IPS DF 6.9 (cell line): ENCODE data around the gene MACF1.

Experiments
- DNase-seq: peaks from one replicate; pipeline ENCODE4 v3.0.0-alpha.2; 2013; ENCODE audit warnings: low read depth, low spot score
- H3K27ac ChIP-seq: one replicate; pipeline ENCODE4 v1.5.1; 2013; ENCODE audit warnings: low read length, control low read depth
- H3K27me3 ChIP-seq: 2 replicates; pipeline ENCODE4 v1.6.1; 2013; ENCODE audit warnings: mild to moderate bottlenecking, low read length; ENCODE audit not compliant: control insufficient read depth, insufficient read depth
- H3K36me3 ChIP-seq: 2 replicates; pipeline ENCODE4 v1.6.1; 2013; ENCODE audit warnings: low read length; ENCODE audit not compliant: control insufficient read depth, insufficient read depth
- H3K4me1 ChIP-seq: 2 replicates; pipeline ENCODE4 v1.6.1; 2013; ENCODE audit warnings: low read length; ENCODE audit not compliant: control insufficient read depth, insufficient read depth
- H3K4me3 ChIP-seq: 2 replicates; pipeline ENCODE4 v1.5.1; 2013; ENCODE audit warnings: mild to moderate bottlenecking, low read length
- H3K9me3 ChIP-seq: 2 replicates; pipeline ENCODE4 v1.6.1; 2013; ENCODE audit warnings: low read length, inconsistent platforms; ENCODE audit not compliant: control insufficient read depth, insufficient read depth
- WGBS: extraction: QIAGEN DNeasy Blood & Tissue Kit; methylation state at CpG from one replicate; pipeline ENCODE4 v1.1.7; 2013; ENCODE audit warnings: mixed read lengths, missing lambda C conversion rate; ENCODE audit not compliant: insufficient read length, insufficient coverage; 5-methylcytosine and 5-hydroxymethylcytosine counted together

The MACF1 gene

DNA sequence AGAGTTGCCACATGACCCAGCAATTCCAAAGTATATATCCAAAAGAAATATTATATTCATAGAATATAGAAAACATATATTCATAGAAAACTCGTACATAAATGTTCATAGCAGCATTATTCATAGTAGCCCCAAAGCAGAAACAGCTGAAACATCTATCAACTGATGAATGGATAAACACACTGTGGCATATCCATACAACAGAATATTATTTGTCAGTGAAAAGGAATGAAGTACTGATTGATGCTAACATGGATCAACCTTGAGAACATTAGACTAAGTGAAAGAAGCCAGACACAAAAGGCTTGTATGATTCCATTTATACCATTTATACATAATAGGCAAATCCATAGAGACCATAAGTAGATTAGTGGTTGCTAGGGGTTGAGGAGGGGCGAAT, 21.7 kb upstream of the MACF1 start:
- no peaks in the 10 kb centered on the region for H3K36me3 ChIP-seq
- H3K27me3 ChIP-seq = no peaks in the 10 kb centered on the region
- H3K27ac ChIP-seq = no peak overlapping the region
- no peak for DNase-seq
- H3K4me1 ChIP-seq = peaks cover 8% of the 10 kb centered on the region; the same call in 1 of the 2 replicates
- H3K9me3 ChIP-seq = no peaks in the 10 kb centered on the region
- no CpG with 5 or more reads among the region's 2 CpGs for WGBS
- no peak overlapping the region for H3K4me3 ChIP-seq

DNA sequence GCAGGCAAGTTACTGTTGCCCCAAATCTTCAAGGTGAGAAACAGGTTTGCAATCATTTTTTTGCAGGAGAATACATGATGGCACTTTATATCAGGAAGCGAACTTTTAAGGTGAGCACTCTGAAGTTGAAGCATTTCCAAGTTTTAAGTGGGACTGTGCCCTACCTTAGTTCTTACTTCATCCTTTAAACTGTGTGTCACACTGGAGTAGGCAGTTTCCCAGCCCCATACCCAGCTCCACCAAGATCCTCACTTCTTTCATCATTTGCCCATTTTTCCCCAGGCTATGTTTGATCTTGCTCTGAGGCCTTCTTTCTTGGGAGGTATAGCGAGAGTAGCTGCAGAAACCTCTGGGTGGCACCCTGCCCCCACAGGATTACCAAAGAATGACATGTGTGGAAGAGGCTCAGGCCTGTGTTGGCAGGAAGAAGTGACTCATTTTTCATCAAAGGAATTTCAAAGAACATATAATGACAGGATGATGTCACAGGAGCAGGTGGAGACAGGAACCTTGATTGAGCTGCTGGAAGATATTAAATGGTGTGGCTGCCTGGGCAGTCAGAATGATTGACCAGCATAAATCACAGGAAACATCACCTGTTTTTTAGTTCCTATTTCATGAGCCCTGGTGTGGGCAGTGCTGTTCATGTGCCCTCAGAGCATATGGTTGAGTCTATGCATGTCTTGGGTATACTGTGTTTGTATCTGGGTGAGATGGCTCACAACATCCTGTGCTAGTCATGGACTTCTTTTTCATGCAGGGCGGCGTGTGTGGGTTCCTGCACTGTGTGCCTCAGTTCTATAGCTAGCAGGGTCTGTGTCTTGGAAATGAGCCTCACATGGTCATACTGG, 20.8 kb upstream of the MACF1 start:
- WGBS = no CpG with 5 or more reads among the region's 4 CpGs

DNA sequence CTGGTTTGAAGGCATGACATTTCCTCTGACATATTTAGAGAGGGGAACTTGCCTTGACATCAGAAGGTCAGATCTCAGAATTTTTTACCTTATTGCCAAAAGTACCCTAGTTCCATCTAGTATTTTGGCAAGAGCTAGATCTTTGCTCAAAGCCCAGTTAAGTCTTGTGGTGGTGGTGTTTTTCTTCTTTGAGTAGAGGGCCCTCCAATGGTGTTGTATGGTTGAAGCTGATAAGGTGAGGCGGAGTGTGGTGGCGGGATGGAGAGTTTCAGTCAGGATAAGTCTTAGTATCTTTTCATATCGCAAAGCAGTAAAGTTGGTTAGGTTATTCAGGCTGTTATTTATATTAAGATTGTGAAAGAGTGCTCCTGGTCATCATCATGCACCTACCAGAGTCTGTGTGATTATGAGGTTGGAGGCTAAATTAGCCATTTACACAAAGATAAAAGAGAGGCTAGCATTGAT, 20.1 kb upstream of the MACF1 start:
- no peaks in the 10 kb centered on the region for H3K36me3 ChIP-seq
- no CpG with 5 or more reads among the region's 3 CpGs for WGBS
- DNase-seq = no peak
- H3K4me3 ChIP-seq = no peak overlapping the region
- H3K9me3 ChIP-seq = no peaks in the 10 kb centered on the region
- no peak overlapping the region for H3K27ac ChIP-seq
- H3K27me3 ChIP-seq = no peaks in the 10 kb centered on the region
- H3K4me1 ChIP-seq = peaks cover 7% of the 10 kb centered on the region; the same call in 1 of the 2 replicates

More for the DNA sequence above, 20.8 kb upstream of the MACF1 start:
- H3K9me3 ChIP-seq = no peaks in the 10 kb centered on the region
- H3K27ac ChIP-seq = no peak overlapping the region
- no peak for DNase-seq
- H3K36me3 ChIP-seq = no peaks in the 10 kb centered on the region
- H3K4me3 ChIP-seq = no peak overlapping the region
- peaks cover 7% of the 10 kb centered on the region; the same call in 1 of the 2 replicates for H3K4me1 ChIP-seq
- H3K27me3 ChIP-seq = no peaks in the 10 kb centered on the region

DNA sequence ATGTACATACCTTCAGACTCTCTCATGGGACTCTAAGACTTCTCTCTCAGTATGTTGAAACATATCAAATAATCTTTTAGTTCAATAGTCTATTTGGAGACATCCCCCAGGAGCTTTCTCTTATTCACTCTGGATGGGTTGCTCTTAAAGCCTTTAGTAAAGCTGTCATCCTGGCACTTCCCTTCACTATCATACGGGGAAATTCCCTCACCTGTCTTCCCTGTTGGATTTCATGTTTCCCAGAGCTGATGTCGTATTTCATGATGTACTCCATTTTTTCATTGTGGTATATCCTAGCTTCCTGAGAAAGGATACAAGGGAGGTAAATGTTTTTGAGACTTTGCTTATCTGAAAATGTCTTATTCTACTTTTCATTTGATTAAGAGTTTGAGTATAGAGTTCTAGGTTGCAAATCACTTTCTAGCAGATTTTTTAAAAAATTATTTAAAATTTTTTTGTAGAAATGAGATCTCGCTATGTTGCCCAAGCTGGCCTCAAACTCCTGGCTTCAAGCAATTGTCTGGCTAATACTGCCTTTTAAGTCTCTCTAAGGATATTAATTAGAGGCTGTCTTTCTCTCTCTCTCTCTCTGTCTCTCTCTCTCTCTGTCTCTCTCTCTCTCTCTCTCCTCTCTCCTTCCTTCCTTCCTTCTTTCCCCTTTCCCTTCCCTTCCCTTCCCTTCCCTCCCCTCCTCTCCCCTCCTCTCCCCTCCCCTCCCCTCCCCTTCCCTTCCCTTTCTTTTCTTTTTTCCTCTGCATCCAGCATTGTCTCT, 17.0 kb upstream of the MACF1 start:
- Histone ChIP-seq H3K9me3 (no peaks in the 10 kb centered on the region), H3K4me3 (no peak overlapping the region), H3K27ac (no peak overlapping the region), H3K27me3 (no peaks in the 10 kb centered on the region), H3K36me3 (no peaks in the 10 kb centered on the region), H3K4me1 (peaks cover 8% of the 10 kb centered on the region; the same call in 1 of the 2 replicates)
- no CpG with 5 or more reads among the region's 3 CpGs for WGBS
- DNase-seq = no peak

DNA sequence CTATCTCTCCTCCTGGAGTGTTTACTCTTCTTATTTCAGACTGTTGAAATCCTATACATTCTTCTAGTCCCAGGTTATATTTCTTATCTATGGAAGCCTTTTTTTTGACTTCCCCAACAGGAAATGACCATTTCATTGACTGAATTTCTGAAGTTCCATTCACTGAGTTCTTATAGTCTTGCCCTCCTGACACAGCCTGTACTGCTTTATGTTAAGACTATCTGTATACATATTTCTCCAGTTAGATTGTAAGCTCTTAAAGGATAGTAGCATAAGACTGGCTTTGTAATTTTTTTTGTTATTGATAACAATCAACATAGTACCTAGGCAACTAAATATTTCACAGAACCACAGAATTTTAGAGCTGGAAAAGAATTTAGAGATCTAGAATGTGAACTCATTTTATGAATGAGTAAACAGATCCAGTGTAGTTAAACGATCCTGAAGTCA, 14.9 kb upstream of the MACF1 start:
- WGBS = no CpG with 5 or more reads among the region's 1 CpG
- no peak for DNase-seq

DNA sequence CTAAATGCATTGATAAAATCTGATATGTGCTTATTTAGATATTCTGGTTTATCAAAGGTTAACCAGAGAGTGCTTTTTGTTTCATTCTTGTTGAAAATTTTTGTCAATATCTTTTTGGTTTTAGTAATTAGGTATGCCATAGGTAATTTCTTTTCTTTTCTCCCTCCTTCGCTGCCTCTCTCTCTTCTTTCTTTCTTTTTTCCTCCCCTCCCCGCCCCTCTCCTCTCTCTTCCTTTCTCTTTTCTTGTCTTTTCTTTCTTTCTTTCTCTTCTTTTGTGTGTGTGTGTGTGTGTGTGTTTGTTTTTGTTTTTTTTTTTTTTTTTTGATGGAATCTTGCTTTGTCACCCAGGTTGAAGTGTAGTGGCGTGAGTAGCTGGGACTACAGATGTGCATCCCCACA, 14.4 kb upstream of the MACF1 start:
- Histone ChIP-seq H3K36me3 (no peaks in the 10 kb centered on the region), H3K27ac (no peak overlapping the region), H3K27me3 (no peaks in the 10 kb centered on the region), H3K9me3 (no peaks in the 10 kb centered on the region), H3K4me3 (no peak overlapping the region), H3K4me1 (peaks cover 1% of the 10 kb centered on the region; the same call in 1 of the 2 replicates)
- DNase-seq = no peak
- no CpG with 5 or more reads among the region's 3 CpGs for WGBS

More for the DNA sequence above, 14.9 kb upstream of the MACF1 start:
- no peak overlapping the region for H3K27ac ChIP-seq
- peaks cover 1% of the 10 kb centered on the region; the same call in 1 of the 2 replicates for H3K4me1 ChIP-seq
- no peaks in the 10 kb centered on the region for H3K9me3 ChIP-seq
- no peaks in the 10 kb centered on the region for H3K36me3 ChIP-seq
- no peak overlapping the region for H3K4me3 ChIP-seq
- no peaks in the 10 kb centered on the region for H3K27me3 ChIP-seq

DNA sequence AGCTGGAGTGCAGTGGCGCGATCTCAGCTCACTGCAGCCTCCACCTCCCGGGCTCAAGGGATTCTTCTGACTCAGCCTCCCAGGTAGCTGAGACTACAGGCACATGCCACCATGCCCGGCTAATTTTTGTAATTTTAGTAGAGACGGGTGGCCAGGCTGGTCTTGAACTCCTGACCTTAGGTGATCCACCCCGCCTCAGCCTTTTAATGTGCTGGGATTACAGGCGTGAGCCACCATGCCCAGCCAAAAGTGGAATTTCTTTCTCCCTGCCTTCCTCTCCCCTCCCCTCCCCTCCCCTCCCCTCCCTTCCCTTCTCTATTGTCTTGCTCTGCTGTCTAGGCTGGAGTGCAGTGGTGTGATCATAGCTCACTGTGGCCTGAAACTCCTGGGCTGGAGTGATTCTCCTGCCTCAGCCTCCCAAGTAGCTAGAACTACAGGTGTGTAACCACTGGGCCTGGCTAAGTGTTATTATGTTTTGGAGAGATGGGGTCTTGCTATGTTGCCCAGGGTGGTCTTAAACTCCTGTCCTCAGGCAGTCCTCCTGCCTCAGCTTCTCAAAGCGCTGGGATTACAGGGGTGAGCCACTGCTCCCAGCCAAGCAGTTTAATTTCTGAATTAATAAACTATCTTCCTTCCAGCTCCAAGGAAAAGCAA, 10.0 kb upstream of the MACF1 start:
- H3K27ac ChIP-seq = no peak overlapping the region
- WGBS = no CpG with 5 or more reads among the region's 8 CpGs

DNA sequence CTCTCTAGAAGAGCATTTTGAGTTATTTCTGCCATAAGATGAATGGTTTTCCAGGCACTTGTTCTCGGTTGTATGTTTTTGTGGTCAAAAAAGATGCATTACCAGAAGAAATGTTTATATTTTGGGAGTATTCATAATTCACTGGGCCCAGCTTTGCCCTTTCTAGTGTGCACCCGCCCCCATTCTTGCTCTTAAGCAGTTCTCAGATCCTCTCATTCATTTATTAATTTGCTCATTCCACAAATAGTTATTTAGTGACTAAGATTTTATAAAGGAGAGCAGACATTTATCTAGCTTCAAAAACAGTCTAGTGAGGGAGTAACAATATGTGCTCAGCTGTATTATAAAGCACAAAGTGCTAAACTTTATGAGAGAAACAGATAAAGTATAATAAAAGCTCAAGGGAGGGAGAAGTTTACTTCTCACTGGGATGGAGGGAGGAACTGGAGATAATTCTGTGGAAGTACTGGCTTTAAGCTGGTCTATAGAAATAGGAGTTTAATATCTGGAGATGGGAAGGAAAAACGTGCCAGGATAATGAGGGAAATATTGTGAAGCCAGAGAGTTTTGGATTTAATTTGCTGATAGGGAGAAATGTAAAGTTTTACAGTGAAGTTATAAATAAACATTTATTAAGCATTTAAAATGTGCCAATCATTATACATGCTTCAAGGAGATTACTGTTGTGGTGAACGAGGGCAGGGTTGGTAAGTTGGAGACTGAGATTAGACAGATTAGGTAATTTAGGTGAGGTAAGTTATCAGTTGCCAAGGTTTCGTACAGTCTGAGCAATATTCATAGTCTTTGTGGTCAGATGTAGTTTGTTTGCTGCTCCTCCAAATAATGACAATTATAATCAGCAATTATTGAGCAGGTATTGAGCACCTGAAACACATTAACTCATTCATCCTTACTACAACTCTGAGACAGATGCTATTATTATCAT, 9.1 kb upstream of the MACF1 start:
- no peak overlapping the region for H3K27ac ChIP-seq

More for the DNA sequence above, 10.0 kb upstream of the MACF1 start:
- DNase-seq = no peak
- H3K4me1 ChIP-seq = peaks cover 1% of the 10 kb centered on the region; the same call in 1 of the 2 replicates
- H3K4me3 ChIP-seq = no peak overlapping the region
- H3K9me3 ChIP-seq = no peaks in the 10 kb centered on the region
- no peaks in the 10 kb centered on the region for H3K36me3 ChIP-seq
- H3K27me3 ChIP-seq = no peaks in the 10 kb centered on the region

More for the DNA sequence above, 9.1 kb upstream of the MACF1 start:
- no CpG with 5 or more reads among the region's 5 CpGs for WGBS
- no peak for DNase-seq
- Histone ChIP-seq H3K36me3 (no peaks in the 10 kb centered on the region), H3K27me3 (no peaks in the 10 kb centered on the region), H3K9me3 (no peaks in the 10 kb centered on the region; the same call in 1 of the 2 replicates), H3K4me1 (peaks cover 1% of the 10 kb centered on the region; the same call in 1 of the 2 replicates), H3K4me3 (no peak overlapping the region)
